HCT116 (cell line): ENCODE results near the gene ULBP2. TPM values are rescaled to one million over a fixed set of nuclear protein-coding genes. Genes with fewer than 3 reads are reported as not detected.

ENCODE experiments used
- ATAC-seq: fragments of 200-7000 bp; cut with Tn5 transposase; 2 replicates; pipeline ENCODE4 v1.9.1; 2020; ENCODE audit warnings: mild to moderate bottlenecking, moderate library complexity
- BruUV-seq: library from RNA; stranded (reverse); fragments of 400-500 nt; replicated peaks from 2 replicates; lab custom pipeline; 2021; lab: Mats Ljungman, UMichigan
- CTCF ChIA-PET: fragments of 300-600 bp; sonication (Branson Sonifier 250); formaldehyde crosslinking; loops from one replicate; lab custom pipeline; 2021; ENCODE audit warnings: antibody characterized with exemption; lab: Charles Lee
- POLR2A ChIA-PET: fragments of 300-600, 350-600 bp; sonication (Branson Sonifier 250); formaldehyde crosslinking; loops from one replicate; lab custom pipeline; 2021; ENCODE audit warnings: antibody characterized with exemption; lab: Charles Lee
- RAD21 ChIA-PET, 2 experiments: fragments of 300-600 bp; sonication (Branson Sonifier 250); formaldehyde crosslinking; loops; one replicate each; lab custom pipeline; 2023; ENCODE audit warnings: low total read pairs in 2 of 2; ENCODE audit not compliant: uncharacterized antibody in 2 of 2, unreplicated experiment in 2 of 2, low non-redundant PET in 1 of 2; lab: Charles Lee
- DNase-seq: peaks from one replicate; pipeline ENCODE4 v3.0.0-alpha.2; 2010; ENCODE audit warnings: low read depth, low spot score
- H2AFZ ChIP-seq: fragments of 200-600 bp; shearing (Covaris generic), sonication (generic); 2 replicates; pipeline ENCODE4 v1.6.1; 2017; ENCODE audit warnings: low read depth, mixed run types, mixed read lengths, antibody characterized with exemption, low read length; ENCODE audit not compliant: poor library complexity, severe bottlenecking
- H3K27ac ChIP-seq: 2 replicates; pipeline ENCODE4 v1.5.1; 2012; ENCODE audit warnings: low read depth, low read length
- H3K27me3 ChIP-seq: fragments of 200-600 bp; sonication (generic); 2 replicates; pipeline ENCODE4 v1.6.1; 2016; ENCODE audit warnings: mixed run types, low read length, mixed read lengths; ENCODE audit not compliant: insufficient read depth
- H3K36me3 ChIP-seq, 2 experiments: fragments of 200-500 bp in 1 of 2; fragments of 200-600 bp in 1 of 2; sonication (Bioruptor generic) in 1 of 2; sonication (generic) in 1 of 2; 2 replicates each; pipeline versions ENCODE4 v1.5.1 to v1.6.1; 2014 to 2016; ENCODE audit warnings: low read length in 2 of 2, inconsistent platforms in 1 of 2, mixed read lengths in 1 of 2, mixed run types in 1 of 2; ENCODE audit not compliant: insufficient read depth in 2 of 2, control insufficient read depth in 1 of 2
- H3K4me1 ChIP-seq, 2 experiments: fragments of 200-600 bp in 1 of 2; sonication (generic) in 1 of 2; 2 replicates each; pipeline versions ENCODE4 v1.5.1 to v1.6.1; 2012 to 2017; ENCODE audit warnings: low read length in 2 of 2, inconsistent platforms in 1 of 2, mild to moderate bottlenecking in 1 of 2, mixed read lengths in 1 of 2, mixed run types in 1 of 2, moderate library complexity in 1 of 2; ENCODE audit not compliant: insufficient read depth in 2 of 2, control insufficient read depth in 1 of 2
- H3K4me2 ChIP-seq: fragments of 200-600 bp; sonication (generic); 2 replicates; pipeline ENCODE4 v1.6.1; 2017; ENCODE audit warnings: mixed run types, low read length, mixed read lengths
- H3K4me3 ChIP-seq, 2 experiments: fragments of 200-600 bp in 1 of 2; sonication (generic) in 1 of 2; replicated peaks in 1 of 2; 2 replicates each; pipeline ENCODE4 v1.5.1; 2011 to 2016; ENCODE audit warnings: low read length in 2 of 2, control low read depth in 1 of 2, low read depth in 1 of 2, mild to moderate bottlenecking in 1 of 2, mixed read lengths in 1 of 2, mixed run types in 1 of 2
- H3K79me2 ChIP-seq: fragments of 200-600 bp; sonication (generic); 2 replicates; pipeline ENCODE4 v1.6.1; 2017; ENCODE audit warnings: mild to moderate bottlenecking, mixed run types, low read length, moderate library complexity, mixed read lengths; ENCODE audit not compliant: insufficient read depth
- H3K9ac ChIP-seq: fragments of 200-600 bp; sonication (generic); 2 replicates; pipeline ENCODE4 v1.6.1; 2016; ENCODE audit warnings: low read length, mixed read lengths
- H3K9me2 ChIP-seq: fragments of 200-600 bp; sonication (generic), shearing (Covaris generic); 2 replicates; pipeline ENCODE4 v1.6.1; 2017; ENCODE audit warnings: mixed run types, mild to moderate bottlenecking, moderate library complexity; ENCODE audit not compliant: insufficient read depth
- H3K9me3 ChIP-seq, 2 experiments: fragments of 200-500 bp in 1 of 2; fragments of 200-600 bp in 1 of 2; sonication (Bioruptor generic) in 1 of 2; sonication (generic) in 1 of 2; 2 replicates each; pipeline ENCODE4 v1.6.1; 2014 to 2017; ENCODE audit warnings: low read length in 2 of 2, mixed read lengths in 2 of 2, inconsistent platforms in 1 of 2, low read depth in 1 of 2, mild to moderate bottlenecking in 1 of 2, mixed run types in 1 of 2, moderate library complexity in 1 of 2; ENCODE audit not compliant: control insufficient read depth in 1 of 2, insufficient read depth in 1 of 2
- H4K20me1 ChIP-seq: fragments of 200-600 bp; sonication (generic), shearing (Covaris generic); 2 replicates; pipeline ENCODE4 v1.6.1; 2017; ENCODE audit warnings: mixed run types, mild to moderate bottlenecking, moderate library complexity; ENCODE audit not compliant: insufficient read depth
- CEBPB ChIP-seq: IDR thresholded peaks from 2 replicates; pipeline ENCODE4 v1.6.1; 2012; ENCODE audit warnings: low read depth
- ELF1 ChIP-seq: IDR thresholded peaks from 2 replicates; pipeline ENCODE4 v1.6.1; 2012; ENCODE audit warnings: low read depth, borderline replicate concordance
- EZH2 ChIP-seq: fragments of 200-600 bp; sonication (generic); IDR thresholded peaks from 2 replicates; pipeline ENCODE4 v1.6.1; 2017; ENCODE audit warnings: antibody characterized with exemption, mixed run types
- EZH2phosphoT487 ChIP-seq: fragments of 200-600 bp; IDR thresholded peaks from 2 replicates; pipeline ENCODE4 v1.6.1; 2018; ENCODE audit warnings: antibody characterized with exemption, borderline replicate concordance
- JUND ChIP-seq: IDR thresholded peaks from 2 replicates; pipeline ENCODE4 v1.6.1; 2012
- POLR2A ChIP-seq: IDR thresholded peaks from 2 replicates; pipeline ENCODE4 v1.7.0; 2011; ENCODE audit warnings: borderline replicate concordance; ENCODE audit not compliant: insufficient read depth, insufficient read length; ENCODE audit errors: extremely low read depth
- POLR2AphosphoS5 ChIP-seq: IDR thresholded peaks from 2 replicates; pipeline ENCODE4 v1.6.1; 2011; ENCODE audit warnings: mild to moderate bottlenecking, low read depth, low read length, moderate library complexity
- RAD21 ChIP-seq: IDR thresholded peaks from 2 replicates; pipeline ENCODE4 v1.6.1; 2012; ENCODE audit warnings: low read depth, mild to moderate bottlenecking
- SIN3A ChIP-seq: IDR thresholded peaks from 2 replicates; pipeline ENCODE4 v1.6.1; 2012; ENCODE audit warnings: low read depth
- SP1 ChIP-seq: IDR thresholded peaks from 2 replicates; pipeline ENCODE4 v1.6.1; 2012; ENCODE audit warnings: low read depth
- TCF7L2 ChIP-seq: IDR thresholded peaks from 2 replicates; pipeline ENCODE4 v1.7.0; 2011; ENCODE audit warnings: borderline replicate concordance, inconsistent platforms; ENCODE audit not compliant: insufficient read depth, insufficient read length; ENCODE audit errors: extremely low read depth
- YY1 ChIP-seq: IDR thresholded peaks from 2 replicates; pipeline ENCODE4 v1.6.1; 2011; ENCODE audit warnings: low read length, low read depth, moderate library complexity, mild to moderate bottlenecking; ENCODE audit not compliant: insufficient replicate concordance; ENCODE audit errors: extremely low read depth
- intact Hi-C: fragments of 100-400 bp; cut with micrococcal nuclease; formaldehyde crosslinking; loops from 2 replicates; pipeline ENCODE4 v1.10.0; 2022
- total RNA-seq: library from RNA; stranded (reverse); gene quantifications from one replicate; pipeline ENCODE4 v1.2.1, GENCODE V29; 2021; ENCODE audit not compliant: unreplicated experiment
- TF ChIP-seq, protein P1 (sequence below), 3 experiments: fragments of 200-600 bp in 1 of 3; sonication (generic) in 1 of 3; IDR thresholded peaks in 2 of 3; conservative IDR thresholded peaks in 1 of 3; 2 replicates each; pipeline ENCODE4 v1.5.1; 2012 to 2017; ENCODE audit warnings: low read depth in 2 of 3, low read length in 2 of 3, antibody characterized with exemption in 1 of 3, borderline replicate concordance in 1 of 3, control low read depth in 1 of 3, mild to moderate bottlenecking in 1 of 3, mixed read lengths in 1 of 3, mixed run types in 1 of 3, moderate library complexity in 1 of 3; ENCODE audit not compliant: insufficient read depth in 1 of 3
- TF ChIP-seq, protein P2 (sequence below): IDR thresholded peaks from 2 replicates; pipeline ENCODE4 v1.6.1; 2012; ENCODE audit warnings: low read depth
- TF ChIP-seq, protein P3 (sequence below): IDR thresholded peaks from 2 replicates; pipeline ENCODE4 v1.6.1; 2011; ENCODE audit warnings: mild to moderate bottlenecking, low read length, moderate library complexity; ENCODE audit not compliant: insufficient replicate concordance; ENCODE audit errors: extremely low read depth
- TF ChIP-seq, protein P4 (sequence below): IDR thresholded peaks from 2 replicates; pipeline ENCODE4 v1.6.1; 2012
- TF ChIP-seq, protein P5 (sequence below): IDR thresholded peaks from 2 replicates; pipeline ENCODE4 v1.6.1; 2012

The ULBP2 gene
- total RNA-seq, 1 experiment from 2014 or later, result 10.2 TPM

DNA sequence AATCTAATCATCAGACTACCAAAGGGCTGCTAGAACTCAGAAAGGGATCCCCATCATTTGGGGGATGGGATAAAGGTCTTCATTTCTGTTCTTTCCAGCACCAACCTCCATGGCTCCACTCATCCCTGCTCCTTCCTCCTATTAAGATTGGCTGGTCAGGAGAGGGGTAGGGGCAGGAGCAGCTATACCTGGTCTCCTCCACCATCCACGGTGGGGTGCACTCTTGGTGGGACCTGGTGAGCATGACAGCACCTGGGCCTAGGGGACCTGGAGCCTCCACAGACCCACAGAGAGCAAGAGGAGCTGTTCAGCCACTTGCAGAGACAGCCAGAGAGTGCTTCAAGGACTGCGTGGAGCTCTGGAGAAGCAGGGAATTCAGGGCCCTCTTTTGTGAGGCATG lies 6.1 kb upstream of the ULBP2 start:
- no peaks in the 10 kb centered on the region for H3K9me2 ChIP-seq
- H3K36me3 ChIP-seq, result no peaks in the 10 kb centered on the region
- no peaks in the 10 kb centered on the region for H3K27me3 ChIP-seq
- ChIA-PET CTCF (interaction anchor here (1.3 kb wide), 1 partner anchor 81 kb away, joined by 3 read pairs; no protein-coding TSS in a partner anchor), RAD21 (no interaction called here), POLR2A (no interaction called here)
- no peaks in the 10 kb centered on the region for H4K20me1 ChIP-seq
- H3K79me2 ChIP-seq, result no peaks in the 10 kb centered on the region
- H3K4me1 ChIP-seq, result peaks cover 0 to 3% of the 10 kb centered on the region in 2 experiments; a peak in 1 of 4 replicates
- H3K9ac ChIP-seq, result no peak overlapping the region
- no peak overlapping the region for H3K4me2 ChIP-seq
- ATAC-seq (no peak), DNase-seq (no peak)
- TF ChIP-seq SP1 (no peak), YY1 (no peak), SIN3A (no peak), POLR2AphosphoS5 (no peak), CEBPB (no peak), JUND (no peak), POLR2A (no peak), TCF7L2 (no peak), RAD21 (no peak), EZH2 (no peak), ELF1 (no peak), EZH2phosphoT487 (no peak)
- TF ChIP-seq, protein P1, sequence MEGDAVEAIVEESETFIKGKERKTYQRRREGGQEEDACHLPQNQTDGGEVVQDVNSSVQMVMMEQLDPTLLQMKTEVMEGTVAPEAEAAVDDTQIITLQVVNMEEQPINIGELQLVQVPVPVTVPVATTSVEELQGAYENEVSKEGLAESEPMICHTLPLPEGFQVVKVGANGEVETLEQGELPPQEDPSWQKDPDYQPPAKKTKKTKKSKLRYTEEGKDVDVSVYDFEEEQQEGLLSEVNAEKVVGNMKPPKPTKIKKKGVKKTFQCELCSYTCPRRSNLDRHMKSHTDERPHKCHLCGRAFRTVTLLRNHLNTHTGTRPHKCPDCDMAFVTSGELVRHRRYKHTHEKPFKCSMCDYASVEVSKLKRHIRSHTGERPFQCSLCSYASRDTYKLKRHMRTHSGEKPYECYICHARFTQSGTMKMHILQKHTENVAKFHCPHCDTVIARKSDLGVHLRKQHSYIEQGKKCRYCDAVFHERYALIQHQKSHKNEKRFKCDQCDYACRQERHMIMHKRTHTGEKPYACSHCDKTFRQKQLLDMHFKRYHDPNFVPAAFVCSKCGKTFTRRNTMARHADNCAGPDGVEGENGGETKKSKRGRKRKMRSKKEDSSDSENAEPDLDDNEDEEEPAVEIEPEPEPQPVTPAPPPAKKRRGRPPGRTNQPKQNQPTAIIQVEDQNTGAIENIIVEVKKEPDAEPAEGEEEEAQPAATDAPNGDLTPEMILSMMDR (IDR thresholded peaks at IDR 0.05 in 2 of 3, conservative IDR thresholded peaks at IDR 0.05 in 1 of 3; ENCODE audit: borderline replicate concordance in 1 of 3, insufficient read depth in 1 of 3, low read depth in 2 of 3, low read length in 2 of 3), result no peak
- TF ChIP-seq, protein P2, sequence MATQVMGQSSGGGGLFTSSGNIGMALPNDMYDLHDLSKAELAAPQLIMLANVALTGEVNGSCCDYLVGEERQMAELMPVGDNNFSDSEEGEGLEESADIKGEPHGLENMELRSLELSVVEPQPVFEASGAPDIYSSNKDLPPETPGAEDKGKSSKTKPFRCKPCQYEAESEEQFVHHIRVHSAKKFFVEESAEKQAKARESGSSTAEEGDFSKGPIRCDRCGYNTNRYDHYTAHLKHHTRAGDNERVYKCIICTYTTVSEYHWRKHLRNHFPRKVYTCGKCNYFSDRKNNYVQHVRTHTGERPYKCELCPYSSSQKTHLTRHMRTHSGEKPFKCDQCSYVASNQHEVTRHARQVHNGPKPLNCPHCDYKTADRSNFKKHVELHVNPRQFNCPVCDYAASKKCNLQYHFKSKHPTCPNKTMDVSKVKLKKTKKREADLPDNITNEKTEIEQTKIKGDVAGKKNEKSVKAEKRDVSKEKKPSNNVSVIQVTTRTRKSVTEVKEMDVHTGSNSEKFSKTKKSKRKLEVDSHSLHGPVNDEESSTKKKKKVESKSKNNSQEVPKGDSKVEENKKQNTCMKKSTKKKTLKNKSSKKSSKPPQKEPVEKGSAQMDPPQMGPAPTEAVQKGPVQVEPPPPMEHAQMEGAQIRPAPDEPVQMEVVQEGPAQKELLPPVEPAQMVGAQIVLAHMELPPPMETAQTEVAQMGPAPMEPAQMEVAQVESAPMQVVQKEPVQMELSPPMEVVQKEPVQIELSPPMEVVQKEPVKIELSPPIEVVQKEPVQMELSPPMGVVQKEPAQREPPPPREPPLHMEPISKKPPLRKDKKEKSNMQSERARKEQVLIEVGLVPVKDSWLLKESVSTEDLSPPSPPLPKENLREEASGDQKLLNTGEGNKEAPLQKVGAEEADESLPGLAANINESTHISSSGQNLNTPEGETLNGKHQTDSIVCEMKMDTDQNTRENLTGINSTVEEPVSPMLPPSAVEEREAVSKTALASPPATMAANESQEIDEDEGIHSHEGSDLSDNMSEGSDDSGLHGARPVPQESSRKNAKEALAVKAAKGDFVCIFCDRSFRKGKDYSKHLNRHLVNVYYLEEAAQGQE, result no peak
- TF ChIP-seq, protein P3, sequence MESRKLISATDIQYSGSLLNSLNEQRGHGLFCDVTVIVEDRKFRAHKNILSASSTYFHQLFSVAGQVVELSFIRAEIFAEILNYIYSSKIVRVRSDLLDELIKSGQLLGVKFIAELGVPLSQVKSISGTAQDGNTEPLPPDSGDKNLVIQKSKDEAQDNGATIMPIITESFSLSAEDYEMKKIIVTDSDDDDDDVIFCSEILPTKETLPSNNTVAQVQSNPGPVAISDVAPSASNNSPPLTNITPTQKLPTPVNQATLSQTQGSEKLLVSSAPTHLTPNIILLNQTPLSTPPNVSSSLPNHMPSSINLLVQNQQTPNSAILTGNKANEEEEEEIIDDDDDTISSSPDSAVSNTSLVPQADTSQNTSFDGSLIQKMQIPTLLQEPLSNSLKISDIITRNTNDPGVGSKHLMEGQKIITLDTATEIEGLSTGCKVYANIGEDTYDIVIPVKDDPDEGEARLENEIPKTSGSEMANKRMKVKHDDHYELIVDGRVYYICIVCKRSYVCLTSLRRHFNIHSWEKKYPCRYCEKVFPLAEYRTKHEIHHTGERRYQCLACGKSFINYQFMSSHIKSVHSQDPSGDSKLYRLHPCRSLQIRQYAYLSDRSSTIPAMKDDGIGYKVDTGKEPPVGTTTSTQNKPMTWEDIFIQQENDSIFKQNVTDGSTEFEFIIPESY, result no peak
- TF ChIP-seq, protein P4, sequence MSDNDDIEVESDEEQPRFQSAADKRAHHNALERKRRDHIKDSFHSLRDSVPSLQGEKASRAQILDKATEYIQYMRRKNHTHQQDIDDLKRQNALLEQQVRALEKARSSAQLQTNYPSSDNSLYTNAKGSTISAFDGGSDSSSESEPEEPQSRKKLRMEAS, result no peak
- TF ChIP-seq, protein P5, sequence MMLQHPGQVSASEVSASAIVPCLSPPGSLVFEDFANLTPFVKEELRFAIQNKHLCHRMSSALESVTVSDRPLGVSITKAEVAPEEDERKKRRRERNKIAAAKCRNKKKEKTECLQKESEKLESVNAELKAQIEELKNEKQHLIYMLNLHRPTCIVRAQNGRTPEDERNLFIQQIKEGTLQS, result no peak
- H3K4me3 ChIP-seq, result no peak overlapping the region
- intact Hi-C loops, result loop anchor here (2.0 kb wide), 2 partner anchors 81 to 459 kb away; no protein-coding TSS in a partner anchor
- no peak overlapping the region for H3K27ac ChIP-seq
- BruUV-seq, result no TSS peak
- no peaks in the 10 kb centered on the region for H3K9me3 ChIP-seq
- no peak overlapping the region for H2AFZ ChIP-seq
